ENCODE measurements around the gene RTL5.

DNA sequence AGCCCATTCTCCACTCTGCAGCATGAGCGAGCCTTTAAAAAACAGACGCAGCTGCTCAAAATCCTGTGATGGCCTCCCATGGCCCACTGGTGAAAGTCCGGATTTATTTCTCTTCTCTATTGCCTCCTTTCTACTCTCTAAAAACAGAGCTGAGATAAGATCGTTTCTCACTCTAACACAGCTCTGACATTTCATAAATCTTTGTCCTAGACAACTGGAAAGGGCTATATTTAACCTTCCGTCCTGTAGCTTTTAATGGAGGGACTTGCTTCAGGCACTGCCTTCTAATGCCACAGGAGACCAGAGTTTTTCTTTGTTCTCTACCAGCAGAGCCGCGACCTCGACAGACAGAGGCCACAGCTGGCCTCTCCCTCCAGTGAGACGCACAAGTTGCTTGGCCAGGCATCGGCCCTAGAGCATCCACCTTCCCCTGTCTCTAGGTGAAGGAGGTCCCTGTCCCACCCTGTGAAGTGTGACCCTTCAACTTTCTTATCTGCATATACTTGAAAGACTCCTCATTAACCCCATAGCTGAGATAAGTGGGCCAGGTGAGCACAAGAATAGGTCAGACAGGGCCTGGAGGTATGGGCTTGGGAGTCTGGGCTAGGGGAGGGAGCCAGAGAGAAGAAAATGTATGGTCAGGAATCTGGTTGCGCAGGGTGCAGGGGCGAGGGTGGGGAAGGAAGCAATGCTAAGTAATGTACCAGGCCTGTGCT, 50.0 kb downstream of the RTL5 start:
- TF ChIP-seq, protein P1, sequence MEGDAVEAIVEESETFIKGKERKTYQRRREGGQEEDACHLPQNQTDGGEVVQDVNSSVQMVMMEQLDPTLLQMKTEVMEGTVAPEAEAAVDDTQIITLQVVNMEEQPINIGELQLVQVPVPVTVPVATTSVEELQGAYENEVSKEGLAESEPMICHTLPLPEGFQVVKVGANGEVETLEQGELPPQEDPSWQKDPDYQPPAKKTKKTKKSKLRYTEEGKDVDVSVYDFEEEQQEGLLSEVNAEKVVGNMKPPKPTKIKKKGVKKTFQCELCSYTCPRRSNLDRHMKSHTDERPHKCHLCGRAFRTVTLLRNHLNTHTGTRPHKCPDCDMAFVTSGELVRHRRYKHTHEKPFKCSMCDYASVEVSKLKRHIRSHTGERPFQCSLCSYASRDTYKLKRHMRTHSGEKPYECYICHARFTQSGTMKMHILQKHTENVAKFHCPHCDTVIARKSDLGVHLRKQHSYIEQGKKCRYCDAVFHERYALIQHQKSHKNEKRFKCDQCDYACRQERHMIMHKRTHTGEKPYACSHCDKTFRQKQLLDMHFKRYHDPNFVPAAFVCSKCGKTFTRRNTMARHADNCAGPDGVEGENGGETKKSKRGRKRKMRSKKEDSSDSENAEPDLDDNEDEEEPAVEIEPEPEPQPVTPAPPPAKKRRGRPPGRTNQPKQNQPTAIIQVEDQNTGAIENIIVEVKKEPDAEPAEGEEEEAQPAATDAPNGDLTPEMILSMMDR (IDR thresholded peaks at IDR 0.05), result no peak
- TF ChIP-seq POLR2A (IDR thresholded peaks at IDR 0.05) (no peak), POLR2AphosphoS5 (IDR thresholded peaks at IDR 0.05) (no peak)

Measured in sigmoid colon (tissue), 4 donors.